SU-DHL-6 (cell line): Measurements from ENCODE around the gene NIF3L1.

Source experiments
- CTCF ChIP-seq: fragments of 200-600 bp; sonication (generic); IDR thresholded peaks from one replicate; pipeline ENCODE4 v1.5.1; 2017; ENCODE audit warnings: antibody characterized with exemption, mild to moderate bottlenecking, low read length, moderate library complexity; ENCODE audit not compliant: insufficient read depth, poor library complexity, severe bottlenecking
- EZH2phosphoT487 ChIP-seq: fragments of 200-600 bp; sonication (generic), shearing (Covaris generic); conservative IDR thresholded peaks from 2 replicates; pipeline ENCODE4 v1.6.1; 2018; ENCODE audit warnings: mild to moderate bottlenecking, antibody characterized with exemption, low read length, moderate library complexity, mixed read lengths

GRCh38 chr2:200845669-200846325 lies 43.4 kb upstream of the NIF3L1 start:
- TF ChIP-seq CTCF (no peak), EZH2phosphoT487 (no peak)
